Measurements from ENCODE around the gene MGAT5B. TPM values are rescaled to one million over a fixed set of nuclear protein-coding genes. Genes with fewer than 3 reads are reported as not detected.

The MGAT5B gene
- total and polyA plus RNA-seq, 2 of the 13 experiments (the other 11 are each of a cell fraction or from before 2014, with no cell fraction given), result 0.07 to 0.13 TPM

- no peaks in the 10 kb centered on the region for H3K79me2 ChIP-seq (ENCODE audit: insufficient read depth, low read length)
- TF ChIP-seq HHEX (CRISPR knock-in tag; IDR thresholded peaks at IDR 0.05) (no peak), ZNF225 (CRISPR knock-in tag; IDR thresholded peaks at IDR 0.05) (no peak), THAP8 (CRISPR knock-in tag; IDR thresholded peaks at IDR 0.05; ENCODE audit: borderline replicate concordance) (no peak), ZNF138 (CRISPR knock-in tag; IDR thresholded peaks at IDR 0.05; ENCODE audit: low read depth) (no peak), ZNF121 (CRISPR knock-in tag; IDR thresholded peaks at IDR 0.05) (no peak), ZNF12 (CRISPR knock-in tag; IDR thresholded peaks at IDR 0.05) (no peak), PITX1 (CRISPR knock-in tag; IDR thresholded peaks at IDR 0.05) (no peak), ZNF674 (CRISPR knock-in tag; IDR thresholded peaks at IDR 0.05; ENCODE audit: low read depth) (no peak), MYC (CRISPR knock-in tag; IDR thresholded peaks at IDR 0.05; ENCODE audit: borderline replicate concordance) (no peak), ZNF460 (CRISPR knock-in tag; IDR thresholded peaks at IDR 0.05; ENCODE audit: borderline replicate concordance) (no peak), SRSF4 (IDR thresholded peaks at IDR 0.05; ENCODE audit: low read depth, low read length, poor library complexity, severe bottlenecking) (no peak), IRF9 (CRISPR knock-in tag; IDR thresholded peaks at IDR 0.05; ENCODE audit: borderline replicate concordance) (no peak), RORA (CRISPR knock-in tag; IDR thresholded peaks at IDR 0.05) (no peak), CREB1 (IDR thresholded peaks at IDR 0.05) (no peak), CREB1 (CRISPR knock-in tag; IDR thresholded peaks at IDR 0.05) (no peak), SPEN (CRISPR knock-in tag; IDR thresholded peaks at IDR 0.05; ENCODE audit: low read depth) (no peak), ZFP36 (IDR thresholded peaks at IDR 0.05; ENCODE audit: borderline replicate concordance, low read depth, low read length, partially characterized antibody) (no peak), ZGPAT (CRISPR knock-in tag; IDR thresholded peaks at IDR 0.05) (no peak), ADNP (CRISPR knock-in tag; IDR thresholded peaks at IDR 0.05) (no peak), SNAI1 (CRISPR knock-in tag; IDR thresholded peaks at IDR 0.05; ENCODE audit: borderline replicate concordance) (no peak)
- no peak overlapping the region for H3K4me3 ChIP-seq (replicated peaks in 1 of 3; ENCODE audit: insufficient read depth in 1 of 3, low read depth in 2 of 3, low read length in 3 of 3)
- in situ Hi-C loops (cut with HindIII; ENCODE audit: extremely low pct_ligation_motif_present, low pct_unique_long_range_greater_than_20kb) (no loop called here), intact Hi-C loops (cut with micrococcal nuclease; ENCODE audit: unreplicated experiment) (no loop called here)
- peaks cover 5 to 68% of the 10 kb centered on the region in 2 experiments; a peak in 4 of 5 replicates for H3K27me3 ChIP-seq (ENCODE audit: control insufficient read depth in 1 of 2, insufficient read depth in 2 of 2, low read length in 2 of 2)
- CTCF ChIA-PET (ENCODE audit: low intra/inter-chr PET ratio, low total read pairs), result no interaction called here
- H3K4me2 ChIP-seq (ENCODE audit: low read depth, low read length), result no peak overlapping the region
- POLR2A ChIA-PET, result no interaction called here
- no peak overlapping the region for H2AFZ ChIP-seq (ENCODE audit: low read length)
- no peaks in the 10 kb centered on the region for H3K9me3 ChIP-seq (ENCODE audit: low read length)
- no peak for ATAC-seq
- no peaks in the 10 kb centered on the region for H3K36me3 ChIP-seq (replicated peaks in 1 of 2; ENCODE audit: control insufficient read depth in 1 of 2, insufficient read depth in 2 of 2, low read length in 2 of 2)
- 48% methylated on average over 8 of the region's 17 CpGs for WGBS (ENCODE audit: low lambda C conversion rate)
- H3K27ac ChIP-seq (ENCODE audit: extremely low read length, insufficient read depth, low read length), result no peak overlapping the region
- DNase-seq (ENCODE audit: low spot score), result no peak
- no peak overlapping the region for H3K9ac ChIP-seq (ENCODE audit: insufficient read depth, low read depth, low read length)
- no peaks in the 10 kb centered on the region; the same call in 1 of the 2 replicates for H4K20me1 ChIP-seq (ENCODE audit: insufficient read depth, low read length)
- H3K4me1 ChIP-seq (ENCODE audit: insufficient read depth, low read length), result no peaks in the 10 kb centered on the region
- FAIRE-seq, result no peak
- no TSS peak for BruUV-seq (replicated peaks)
These were observed 79.6 kb downstream of the MGAT5B start for GRCh38 chr17:76947771-76948170.

All from HepG2 (cell line).